Epithelial cell of esophagus (primary cell): ENCODE results near the gene SNED1.

Source experiments
- DNase-seq: peaks from one replicate; pipeline ENCODE4 v3.0.0; 2010; ENCODE audit warnings: low read depth
- H3K4me3 ChIP-seq: 2 replicates; pipeline ENCODE4 v1.5.1; 2011; ENCODE audit warnings: mild to moderate bottlenecking, low read length, control low read depth
- CTCF ChIP-seq: IDR thresholded peaks from 2 replicates; pipeline ENCODE4 v1.5.1; 2011; ENCODE audit warnings: low read depth, mild to moderate bottlenecking, low read length, control low read depth, inconsistent platforms; ENCODE audit not compliant: insufficient read depth; ENCODE audit errors: missing control alignments

SNED1 gene

GRCh38 chr2:240953426-240954410 is 44.7 kb upstream of the SNED1 start:
- DNase-seq = no peak
- no peak for TF ChIP-seq CTCF
- H3K4me3 ChIP-seq = no peak overlapping the region

DNA sequence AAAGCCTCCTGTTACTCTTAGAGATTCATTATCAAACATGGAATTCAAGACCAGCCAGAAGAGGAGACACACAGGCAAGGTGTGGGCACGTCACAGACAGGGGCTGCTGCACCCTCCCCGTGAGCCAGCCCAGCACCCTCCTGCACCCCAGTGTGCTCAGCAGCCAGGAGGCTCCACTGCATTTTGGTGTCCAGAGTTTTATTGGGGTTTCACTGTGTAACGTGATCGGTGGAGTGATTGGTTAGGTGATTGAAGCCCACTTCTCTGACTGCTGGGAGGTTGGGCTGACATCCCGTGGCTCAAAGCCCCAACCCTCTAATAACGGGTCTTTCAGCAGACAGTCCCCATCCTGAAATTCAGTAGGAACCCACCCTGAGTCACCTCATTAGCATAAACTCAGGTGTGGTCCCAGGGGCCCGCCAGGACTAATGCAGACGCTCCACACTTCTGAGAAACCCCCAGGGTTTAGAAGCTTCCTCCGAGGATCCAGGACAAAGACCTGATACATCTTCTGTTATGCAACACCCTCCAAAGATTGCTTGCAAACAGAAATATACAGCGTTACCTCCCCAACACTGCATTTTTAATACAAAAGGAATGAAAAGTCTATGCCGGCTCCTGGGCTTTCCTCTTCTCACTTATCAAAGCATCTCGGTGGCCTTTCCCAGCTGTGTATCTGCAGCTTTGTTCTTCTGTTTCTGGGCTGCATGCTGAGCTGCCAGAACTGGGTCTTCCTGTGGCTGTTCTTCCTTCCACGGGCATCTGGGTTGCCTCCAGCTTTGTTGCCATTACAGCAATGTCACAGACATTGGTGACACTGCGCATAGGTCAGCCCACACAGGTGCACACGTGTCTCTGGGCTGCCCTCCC is 43.7 kb upstream of the SNED1 start:
- no peak for TF ChIP-seq CTCF

GRCh38 chr2:240955306-240956170 is 42.9 kb upstream of the SNED1 start:
- TF ChIP-seq CTCF = no peak
- no peak overlapping the region for H3K4me3 ChIP-seq
- no peak for DNase-seq

More for the DNA sequence above, 43.7 kb upstream of the SNED1 start:
- no peak for DNase-seq
- no peak overlapping the region for H3K4me3 ChIP-seq

GRCh38 chr2:240956171-240956934 is 42.1 kb upstream of the SNED1 start:
- no peak for TF ChIP-seq CTCF
- no peak for DNase-seq
- H3K4me3 ChIP-seq = no peak overlapping the region

DNA sequence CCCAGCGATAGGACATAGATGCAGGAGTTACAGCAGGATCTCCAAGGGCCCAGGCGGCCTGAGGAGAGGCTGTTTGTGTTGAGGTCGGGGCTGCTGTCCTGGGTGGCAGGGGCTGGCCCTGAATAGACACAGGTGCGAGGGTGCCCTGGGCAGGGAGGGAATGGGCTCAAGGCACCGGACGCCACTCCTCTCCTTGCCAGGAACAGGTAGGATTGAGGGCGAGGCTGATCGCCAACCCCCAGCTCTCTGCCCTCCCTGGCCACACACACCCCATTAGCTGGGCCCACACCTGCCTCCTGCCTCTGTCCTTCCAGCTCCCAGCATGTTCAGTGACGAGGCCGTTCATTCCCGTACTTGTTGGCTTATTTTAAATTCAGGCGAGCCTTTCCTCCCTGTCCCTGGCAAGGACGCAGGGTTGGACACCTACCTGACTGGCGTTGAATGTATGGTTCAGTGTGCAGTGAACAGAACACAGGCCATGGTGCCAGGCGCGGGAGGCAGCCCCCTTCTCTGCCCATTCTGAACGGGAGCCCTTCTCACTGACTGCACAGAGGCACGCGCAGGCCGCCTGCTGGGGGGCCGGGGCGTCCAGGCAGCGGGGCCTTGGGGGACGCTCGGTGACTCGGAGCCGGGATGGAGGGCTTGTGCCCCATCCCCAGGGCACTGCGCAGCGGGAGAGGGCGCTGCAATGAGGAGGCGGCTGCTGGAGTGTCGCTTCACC is 41.3 kb upstream of the SNED1 start:
- no peak for DNase-seq
- no peak overlapping the region for H3K4me3 ChIP-seq
- no peak for TF ChIP-seq CTCF
